GM21447 (cell line): Measurements from ENCODE around the gene SOX15.
A peak's percentile ranks its signal among the peaks of the same experiment; 100 is the strongest.
"Not testable (repeated sequence)": the region's sequence is repeated elsewhere in the genome, so short reads cannot be mapped to it uniquely, and the experiment has no call there.

Experiments used
- ATAC-seq: cut with Tn5 transposase; IDR thresholded peaks from one replicate; pipeline ENCODE4 v1.9.1; 2021; ENCODE audit not compliant: unreplicated experiment

The SOX15 gene

GRCh38 chr17:7611635-7612293 is 21.9 kb upstream of the SOX15 start:
- no peak for ATAC-seq

- ATAC-seq: no peak
These were observed 20.7 kb upstream of the SOX15 start for GRCh38 chr17:7610641-7611040.

DNA sequence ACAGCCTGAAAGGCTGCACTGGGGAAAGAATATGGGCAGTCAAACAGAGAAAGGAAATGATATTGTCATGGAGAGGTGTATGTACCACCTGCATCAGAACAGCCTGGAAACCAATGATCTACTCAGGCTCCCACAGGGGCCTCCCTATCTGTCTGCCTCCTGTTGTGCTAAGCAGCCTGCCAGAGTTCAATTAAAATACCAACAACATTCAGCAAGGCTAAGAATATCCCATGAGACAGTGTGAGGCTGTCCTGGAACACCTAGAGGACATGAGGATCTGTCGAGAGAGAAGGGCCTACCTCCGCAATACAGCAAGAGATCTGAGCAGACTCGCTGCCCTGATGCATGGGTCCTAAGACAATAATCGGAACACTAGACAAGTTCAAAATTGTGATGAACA is 16.4 kb upstream of the SOX15 start:
- ATAC-seq: no peak

DNA sequence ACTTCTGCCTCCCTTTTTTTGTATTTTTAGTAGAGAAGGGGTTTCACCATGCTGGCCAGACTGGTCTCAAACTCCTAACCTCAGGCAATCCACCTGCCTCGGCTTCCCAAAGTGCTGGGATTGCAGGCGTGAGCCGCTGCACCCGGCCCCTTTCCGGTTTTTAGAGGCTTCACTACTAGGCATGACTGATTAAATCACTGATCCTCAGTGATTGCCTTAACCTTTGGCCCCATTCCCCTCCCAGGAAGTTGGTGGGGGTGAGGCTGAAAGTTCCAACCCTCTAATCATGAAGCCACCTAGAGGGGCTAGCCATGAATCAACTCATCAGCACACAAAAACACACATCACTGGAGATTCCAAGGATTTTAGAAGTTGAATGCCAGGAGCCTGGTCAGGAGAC is 7.7 kb upstream of the SOX15 start:
- not testable (repeated sequence) for ATAC-seq

DNA sequence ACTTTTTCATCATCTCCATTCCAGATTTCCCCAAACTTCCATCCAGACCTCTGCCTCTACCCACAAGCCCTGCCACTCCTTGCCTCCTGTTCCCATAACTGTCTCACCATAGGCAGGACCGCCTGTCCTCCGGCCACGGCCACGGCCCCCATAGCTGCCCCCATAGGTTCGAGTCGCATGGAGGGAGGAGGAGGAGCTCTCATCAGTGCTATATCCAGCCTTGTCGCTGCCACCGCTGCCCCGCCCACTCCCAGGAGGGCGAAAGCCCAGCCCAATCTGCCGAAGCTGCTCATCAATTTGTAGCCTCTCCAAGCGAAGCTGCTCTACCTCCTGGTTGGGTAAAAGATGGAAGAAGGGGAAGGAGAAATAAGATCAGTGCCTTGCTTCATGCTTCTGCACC is 3.4 kb upstream of the SOX15 start:
- no peak for ATAC-seq

DNA sequence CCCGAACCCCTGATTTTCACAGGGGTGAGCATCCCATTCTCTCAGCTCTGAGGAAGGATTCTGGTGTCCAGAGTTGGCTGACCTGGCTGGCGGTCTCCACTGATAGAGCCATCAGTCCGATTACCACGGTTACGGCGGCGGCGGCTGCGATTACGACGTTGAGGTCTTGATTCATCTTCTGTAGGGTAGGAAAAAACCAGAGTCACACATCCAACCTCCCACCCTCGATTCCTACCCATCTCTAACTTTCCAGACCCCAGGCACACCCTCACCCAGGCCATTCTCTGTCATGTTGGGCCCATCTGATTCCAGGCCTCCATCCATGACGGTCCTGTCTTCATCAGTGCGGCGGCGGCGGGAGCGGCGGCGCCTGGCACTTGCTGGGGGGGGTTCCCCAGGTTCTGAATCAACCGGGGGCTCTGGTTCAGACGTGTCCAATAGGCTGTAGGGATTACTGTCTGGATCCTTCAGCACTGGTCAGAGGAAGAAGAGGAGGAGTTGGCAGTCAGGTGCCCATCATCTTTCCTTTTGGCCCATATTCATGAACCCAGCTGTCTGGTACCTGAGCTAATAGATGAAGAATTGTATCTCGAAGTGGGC is 2.6 kb upstream of the SOX15 start:
- no peak for ATAC-seq

DNA sequence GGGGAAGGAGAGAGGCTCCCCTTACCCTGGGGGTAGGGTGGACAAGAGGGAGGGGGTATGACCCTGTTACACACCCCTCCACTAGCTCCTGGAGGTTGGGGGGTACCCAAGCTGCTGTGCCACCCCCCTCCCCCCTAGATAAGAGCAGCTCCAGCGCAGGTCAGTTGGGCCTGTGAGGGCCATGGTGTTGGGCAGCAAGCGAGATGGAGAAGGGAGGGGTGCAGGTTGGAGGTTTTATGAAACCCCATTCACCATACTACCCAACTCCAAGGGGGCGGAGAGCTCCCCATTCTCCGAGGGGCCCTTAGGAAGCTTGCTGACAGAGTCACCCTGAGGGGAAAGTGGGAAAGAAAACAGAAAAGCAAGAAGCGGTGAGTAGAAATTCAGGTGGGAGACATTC is 1.7 kb upstream of the SOX15 start:
- no peak for ATAC-seq

- no peak for ATAC-seq
These were observed 849 bp upstream of the SOX15 start for GRCh38 chr17:7590743-7591142.

DNA sequence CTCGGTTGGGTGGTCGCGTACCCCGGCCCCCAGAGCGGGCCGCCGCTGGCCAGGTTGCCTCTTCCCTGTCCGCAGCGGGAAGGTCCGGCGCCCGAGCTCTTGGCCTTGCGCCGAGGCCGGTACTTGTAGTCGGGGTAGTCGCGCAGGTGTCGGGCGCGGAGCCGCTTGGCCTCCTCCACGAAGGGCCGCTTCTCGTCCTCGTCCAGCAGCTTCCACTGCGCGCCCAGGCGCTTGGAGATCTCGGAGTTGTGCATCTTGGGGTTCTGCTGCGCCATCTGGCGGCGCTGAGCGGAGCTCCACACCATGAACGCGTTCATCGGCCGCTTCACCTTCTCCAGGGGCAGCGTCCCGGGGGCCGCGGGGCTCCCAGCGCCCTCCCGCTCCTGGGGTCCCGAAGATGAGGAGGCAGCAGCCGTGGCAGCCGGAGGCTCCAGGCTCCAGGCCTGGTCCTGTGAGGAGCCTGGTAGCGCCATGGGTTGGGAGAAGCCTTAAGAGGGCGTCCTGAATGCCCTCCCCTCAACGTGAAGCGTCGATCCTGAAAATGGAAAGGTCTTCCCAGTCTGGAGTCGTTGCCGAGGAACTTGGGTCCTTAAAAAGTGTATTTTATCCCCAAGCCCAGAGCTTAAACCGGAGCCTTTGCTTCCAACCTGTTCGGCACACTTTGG is 558 bp downstream of the SOX15 start:
- ATAC-seq: no peak

GRCh38 chr17:7588553-7589203 is 1.2 kb downstream of the SOX15 start:
- ATAC-seq: no peak

DNA sequence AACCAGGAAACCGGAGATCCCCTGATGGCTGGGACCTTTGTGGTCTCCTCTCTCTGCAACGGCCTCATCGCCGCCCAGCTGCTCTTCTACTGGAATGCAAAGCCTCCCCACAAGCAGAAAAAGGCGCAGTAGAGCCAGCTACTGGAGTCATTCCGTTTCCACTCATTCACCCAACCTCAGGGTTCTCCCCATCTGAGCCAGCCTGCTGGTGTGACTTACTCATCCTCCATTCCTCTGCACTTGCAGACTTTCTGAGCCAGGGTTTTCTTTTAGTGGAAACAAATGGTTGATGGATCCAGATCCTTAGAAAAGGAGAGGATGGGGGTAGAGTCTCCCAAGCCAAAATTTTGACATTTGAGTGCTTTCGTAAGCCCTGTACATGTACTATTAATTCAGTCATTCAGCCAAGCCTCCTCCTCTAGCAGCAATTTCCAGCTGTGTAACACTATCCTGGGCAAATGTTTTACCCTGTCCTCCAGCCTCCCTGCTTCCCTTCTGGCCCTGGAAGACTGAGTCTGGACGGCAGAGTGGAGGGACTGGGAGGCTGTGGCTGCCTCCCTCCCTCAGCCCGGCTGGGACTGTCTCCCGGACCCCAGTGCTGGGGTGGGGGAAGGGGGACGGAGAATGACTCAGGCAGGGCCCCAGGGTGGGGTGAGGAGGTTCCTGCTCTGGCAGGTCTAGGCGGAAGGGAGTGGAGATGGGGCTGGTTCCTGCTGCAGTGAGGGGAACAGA is 2.3 kb downstream of the SOX15 start:
- ATAC-seq: no peak

GRCh38 chr17:7586673-7587419 is 3.0 kb downstream of the SOX15 start:
- ATAC-seq: no peak

GRCh38 chr17:7583253-7584109 is 6.4 kb downstream of the SOX15 start, which contains the start of gene MPDU1:
TSS of gene MPDU1 (plus strand) at chr17:7583852. CDS start at chr17:7583863, 11 bp downstream.
- ATAC-seq: peak; percentile 57

GRCh38 chr17:7582396-7583252 is 7.3 kb downstream of the SOX15 start:
- ATAC-seq: no peak

DNA sequence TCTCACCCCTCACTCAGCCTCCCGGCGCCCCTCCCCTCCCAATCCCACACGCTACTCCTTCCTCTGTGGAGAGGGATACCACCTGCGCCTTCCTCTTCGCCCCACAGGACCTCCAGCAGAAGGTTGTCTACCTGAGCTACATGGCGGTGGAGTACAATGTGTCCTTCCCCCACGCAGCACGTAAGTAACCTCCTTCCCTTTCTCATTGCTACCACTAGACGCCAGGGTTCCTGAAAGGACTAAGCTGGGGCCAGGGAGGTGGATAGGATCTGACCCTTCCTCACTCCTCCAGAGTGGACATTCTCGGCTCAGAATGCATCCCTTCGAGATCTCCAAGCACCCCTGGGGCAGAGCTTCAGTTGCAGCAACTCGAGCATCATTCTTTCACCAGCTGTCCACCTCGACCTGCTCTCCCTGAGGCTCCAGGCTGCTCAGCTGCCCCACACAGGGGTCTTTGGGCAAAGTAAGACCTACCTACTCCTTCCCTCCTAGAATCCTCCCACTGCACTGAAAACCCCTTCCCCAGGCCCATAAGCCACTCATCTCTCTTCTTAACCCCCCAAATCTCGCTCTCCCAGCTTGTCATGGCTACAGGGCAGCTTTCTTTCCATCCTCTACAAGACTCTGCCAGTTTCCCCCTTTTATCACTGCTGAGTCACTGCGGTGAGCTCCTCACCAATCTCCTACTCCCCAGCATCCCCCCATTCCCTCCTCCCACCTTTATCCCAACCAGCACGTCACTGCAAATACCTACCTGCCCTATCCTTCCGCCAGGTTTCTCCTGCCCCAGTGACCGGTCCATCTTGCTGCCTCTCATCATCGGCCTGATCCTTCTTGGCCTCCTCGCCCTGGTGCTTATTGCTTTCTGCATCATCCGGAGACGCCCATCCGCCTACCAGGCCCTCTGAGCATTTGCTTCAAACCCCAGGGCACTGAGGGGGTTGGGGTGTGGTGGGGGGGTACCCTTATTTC is 9.0 kb downstream of the SOX15 start:
- no peak for ATAC-seq

- no peak for ATAC-seq
These were observed 9.9 kb downstream of the SOX15 start for GRCh38 chr17:7579834-7580603.
